Tibial nerve (tissue), 4 donors: ENCODE measurements around the gene PPP1R7. TPM values are rescaled to one million over a fixed set of nuclear protein-coding genes. Genes with fewer than 3 reads are reported as not detected.

Source experiments
- DNase-seq, 2 donors: peaks; one replicate each; pipeline ENCODE4 v3.0.0-alpha.2; 2019; ENCODE audit warnings: low spot score in 2 of 2
- H3K27ac ChIP-seq, 4 donors: fragments of 200-600 bp; sonication (generic) in 3 of 4; one replicate each; pipeline ENCODE4 v1.5.1; 2017 to 2019; ENCODE audit warnings: mild to moderate bottlenecking in 1 of 4
- H3K27me3 ChIP-seq, 2 donors: fragments of 200-600 bp; sonication (generic) in 1 of 2; one replicate each; pipeline versions ENCODE4 v1.5.1 to v1.6.0; 2017 to 2019
- H3K36me3 ChIP-seq, 3 donors: fragments of 200-600 bp; sonication (generic); one replicate each; pipeline ENCODE4 v1.5.1; 2018 to 2019
- H3K4me1 ChIP-seq, 4 donors: fragments of 200-600 bp; sonication (generic) in 3 of 4; one replicate each; pipeline ENCODE4 v1.5.1; 2017 to 2019
- H3K4me3 ChIP-seq, 4 donors: fragments of 200-600 bp; sonication (generic) in 3 of 4; one replicate each; pipeline ENCODE4 v1.5.1; 2017 to 2019; ENCODE audit warnings: mild to moderate bottlenecking in 1 of 4, moderate library complexity in 1 of 4
- H3K9me3 ChIP-seq, 4 donors: fragments of 200-600 bp; sonication (generic) in 3 of 4; one replicate each; pipeline ENCODE4 v1.5.1; 2017 to 2019
- CTCF ChIP-seq, 5 experiments: fragments of 200-600 bp in 3 of 5; fragments of 450-650 bp in 2 of 5; sonication (generic) in 3 of 5; IDR thresholded peaks; one replicate each; pipeline ENCODE4 v1.5.1; 2016 to 2019; ENCODE audit warnings: antibody characterized with exemption in 5 of 5, mild to moderate bottlenecking in 3 of 5, moderate library complexity in 2 of 5
- EP300 ChIP-seq, 2 donors: sonication (generic); formaldehyde crosslinking; IDR thresholded peaks; one replicate each; pipeline ENCODE4 v1.6.1; 2017; ENCODE audit warnings: antibody characterized with exemption in 2 of 2, mild to moderate bottlenecking in 1 of 2
- POLR2A ChIP-seq, 2 donors: fragments of 450-650 bp; IDR thresholded peaks; one replicate each; pipeline ENCODE4 v1.6.1; 2017; ENCODE audit warnings: antibody characterized with exemption in 2 of 2, mild to moderate bottlenecking in 2 of 2, moderate library complexity in 2 of 2
- WGBS, 2 donors: methylation state at CpG; one replicate each; pipeline ENCODE4 v1.1.5; 2018; 5-methylcytosine and 5-hydroxymethylcytosine counted together
- total RNA-seq, 4 donors: library from RNA; depleted of rRNA; stranded (reverse); fragments of >200 nt; gene quantifications; one replicate each; pipeline ENCODE4 v1.1.0, GENCODE V29; 2016

PPP1R7 gene
- total RNA-seq, 4 donors from 2014 or later, result 29.5 to 53.8 (median 38.1) TPM

GRCh38 chr2:241215421-241215820 is 65.2 kb downstream of the PPP1R7 start:
- 62 to 67% methylated on average over 7 to 9 of the region's 9 CpGs for WGBS, 2 donors
- Histone ChIP-seq H3K4me3 (no peak overlapping the region), H3K36me3 (no peaks in the 10 kb centered on the region), H3K9me3 (no peaks in the 10 kb centered on the region), H3K27ac (no peak overlapping the region), H3K27me3 (no peaks in the 10 kb centered on the region), H3K4me1 (peaks cover 0 to 13% (median 6%) of the 10 kb centered on the region in 4 donors)
- TF ChIP-seq POLR2A (IDR thresholded peaks at IDR 0.05) (no peak), CTCF (IDR thresholded peaks at IDR 0.05) (no peak), EP300 (IDR thresholded peaks at IDR 0.05) (no peak)
- no peak for DNase-seq

- Histone ChIP-seq H3K27me3 (no peaks in the 10 kb centered on the region), H3K4me1 (peaks cover 0 to 13% (median 6%) of the 10 kb centered on the region in 4 donors), H3K4me3 (no peak overlapping the region), H3K36me3 (no peaks in the 10 kb centered on the region), H3K9me3 (no peaks in the 10 kb centered on the region), H3K27ac (peak overlapping the region in 1 of 4 donors; percentile 24)
- WGBS, 2 donors, result 48 to 60% methylated on average over 11 to 13 of the region's 14 CpGs
- TF ChIP-seq POLR2A (IDR thresholded peaks at IDR 0.05) (no peak), CTCF (IDR thresholded peaks at IDR 0.05) (no peak), EP300 (IDR thresholded peaks at IDR 0.05) (no peak)
- DNase-seq, result no peak
Observed at GRCh38 chr2:241216211-241216761, 66.0 kb downstream of the PPP1R7 start.

GRCh38 chr2:241217320-241218031 is 67.2 kb downstream of the PPP1R7 start:
- DNase-seq, result peak; percentile 29 to 47

GRCh38 chr2:241218131-241219029 is 68.1 kb downstream of the PPP1R7 start:
- Histone ChIP-seq H3K27ac (peak overlapping the region in 2 of 4 donors; percentile 62 to 73), H3K36me3 (no peaks in the 10 kb centered on the region)
- TF ChIP-seq EP300 (IDR thresholded peaks at IDR 0.05), result no peak
- peak in 1 of 5 experiments; percentile 12 for TF ChIP-seq CTCF (IDR thresholded peaks at IDR 0.05)
- no peak for TF ChIP-seq POLR2A (IDR thresholded peaks at IDR 0.05)

More at GRCh38 chr2:241217320-241218031, 67.2 kb downstream of the PPP1R7 start:
- no peaks in the 10 kb centered on the region for H3K36me3 ChIP-seq
- H3K27me3 ChIP-seq, result no peaks in the 10 kb centered on the region
- TF ChIP-seq POLR2A (IDR thresholded peaks at IDR 0.05) (peak in 1 of 2 donors; percentile 24), CTCF (IDR thresholded peaks at IDR 0.05) (peak in 2 of 5 experiments; percentile 12 to 50), EP300 (IDR thresholded peaks at IDR 0.05) (peak in 1 of 2 donors; percentile 59)
- no peaks in the 10 kb centered on the region for H3K9me3 ChIP-seq
- 0 to 1% methylated on average over 9 to 21 of the region's 77 CpGs for WGBS, 2 donors
- H3K4me3 ChIP-seq, result peak overlapping the region; percentile 40 to 55 (median 50)
- H3K4me1 ChIP-seq, result peaks cover 0 to 13% (median 6%) of the 10 kb centered on the region in 4 donors
- peak overlapping the region; percentile 61 to 89 (median 85) for H3K27ac ChIP-seq

More at GRCh38 chr2:241218131-241219029, 68.1 kb downstream of the PPP1R7 start:
- Histone ChIP-seq H3K4me3 (peak overlapping the region; percentile 31 to 72 (median 50)), H3K9me3 (no peaks in the 10 kb centered on the region), H3K27me3 (no peaks in the 10 kb centered on the region), H3K4me1 (peaks cover 0 to 14% (median 6%) of the 10 kb centered on the region in 4 donors)
- DNase-seq, result no peak
- 1 to 2% methylated on average over 34 to 56 of the region's 83 CpGs for WGBS, 2 donors
